NCI-H526 treated with DMSO at 0.1 percent for 48 hours (cell line): ENCODE data around the gene BRF1.

Experiments used
- DNase-seq: peaks from one replicate; lab custom pipeline; 2025; lab: John Stamatoyannopoulos, UW

BRF1 gene

DNA sequence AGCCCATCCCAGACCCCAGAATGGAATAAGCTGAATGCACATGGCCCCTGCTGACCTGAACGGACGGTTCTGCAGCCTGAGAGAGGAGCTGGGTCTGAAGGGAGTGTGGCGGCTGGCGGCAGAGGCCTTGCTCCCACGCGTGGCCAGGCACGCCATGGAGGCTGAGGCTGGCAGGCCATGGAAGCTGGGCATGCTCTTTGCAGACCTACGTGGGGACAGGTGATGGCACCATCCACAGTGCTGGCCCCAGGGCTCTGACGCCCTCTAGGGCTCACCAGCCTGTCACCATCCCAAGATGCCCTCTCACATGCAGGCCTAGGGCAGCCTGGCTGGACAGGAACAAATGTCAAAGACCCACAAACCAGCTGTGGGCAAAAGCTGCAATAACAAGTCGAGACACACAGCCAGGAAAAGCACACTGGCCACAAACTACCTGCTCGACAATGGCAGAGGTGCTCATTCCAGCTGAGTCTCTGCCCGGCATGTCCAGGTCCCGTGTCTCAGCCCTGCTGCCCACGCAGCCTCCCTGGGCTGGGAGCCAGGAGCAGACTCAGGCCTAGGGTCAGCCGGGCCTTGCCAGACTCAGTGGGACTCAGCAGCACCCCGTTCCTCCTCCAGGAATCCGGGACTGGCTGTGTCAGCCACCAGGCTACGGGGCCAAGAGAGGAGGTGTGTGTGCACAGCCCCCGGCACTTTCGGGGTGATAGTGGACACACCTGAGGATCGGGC lies 32.8 kb downstream of the BRF1 start:
- no peak for DNase-seq

DNA sequence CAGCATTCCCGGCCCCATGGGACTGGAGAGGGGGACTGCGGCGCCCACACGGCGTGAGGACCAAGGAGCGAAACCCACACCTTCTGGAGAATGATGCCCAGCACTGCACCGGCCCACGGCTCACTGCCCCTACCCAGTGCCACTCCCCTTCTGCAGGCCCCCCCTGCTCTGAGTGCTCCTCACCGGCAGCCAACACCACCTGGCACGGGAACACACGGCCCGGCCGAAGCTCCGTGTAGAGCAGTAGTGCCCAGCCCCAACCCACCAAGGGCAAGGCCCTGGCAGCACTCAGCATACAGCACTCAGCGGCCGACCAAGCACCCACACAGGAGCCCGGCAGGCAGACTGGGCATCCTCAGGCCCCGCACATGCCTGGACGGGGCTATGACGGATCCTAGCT lies 39.0 kb downstream of the BRF1 start:
- no peak for DNase-seq

DNA sequence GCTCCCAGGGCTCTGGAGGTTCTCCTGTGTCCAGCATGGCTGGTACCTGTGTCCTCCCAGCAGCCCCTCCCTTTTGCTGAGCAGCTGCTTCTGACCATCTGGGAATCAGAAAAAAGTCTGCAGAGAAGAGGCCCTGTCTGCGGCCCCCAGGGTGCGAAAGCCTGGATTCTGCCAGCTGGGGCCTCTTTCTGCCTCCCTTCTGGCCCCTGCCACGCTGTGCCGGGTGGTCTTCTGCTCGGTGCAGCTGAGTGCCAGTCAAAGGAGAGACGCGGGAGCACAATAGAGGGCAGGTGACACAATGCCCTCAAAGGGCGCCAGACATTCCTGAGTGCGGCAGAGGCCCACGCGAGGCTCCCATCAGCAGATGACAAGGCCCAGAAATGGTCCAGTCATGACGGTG lies 39.8 kb downstream of the BRF1 start:
- no peak for DNase-seq

DNA sequence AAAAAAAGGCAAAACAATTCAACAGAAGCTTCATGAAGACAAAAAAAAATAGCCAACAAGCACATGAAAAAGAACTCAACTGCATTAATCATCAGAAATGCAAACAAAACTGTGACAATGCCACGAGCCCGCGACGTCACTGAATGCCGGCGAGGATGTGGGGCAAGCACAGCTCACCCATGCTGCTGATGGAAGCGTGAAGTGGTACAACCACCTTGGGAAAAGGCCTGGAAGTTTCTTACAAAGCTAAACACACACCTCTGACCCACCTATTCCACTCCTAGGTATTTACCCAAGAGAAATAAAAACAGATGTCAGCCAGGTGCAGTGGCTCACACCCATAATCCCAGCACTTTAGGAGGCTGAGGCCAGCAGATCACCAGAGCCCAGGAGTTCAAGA lies 42.0 kb downstream of the BRF1 start:
- no peak for DNase-seq

DNA sequence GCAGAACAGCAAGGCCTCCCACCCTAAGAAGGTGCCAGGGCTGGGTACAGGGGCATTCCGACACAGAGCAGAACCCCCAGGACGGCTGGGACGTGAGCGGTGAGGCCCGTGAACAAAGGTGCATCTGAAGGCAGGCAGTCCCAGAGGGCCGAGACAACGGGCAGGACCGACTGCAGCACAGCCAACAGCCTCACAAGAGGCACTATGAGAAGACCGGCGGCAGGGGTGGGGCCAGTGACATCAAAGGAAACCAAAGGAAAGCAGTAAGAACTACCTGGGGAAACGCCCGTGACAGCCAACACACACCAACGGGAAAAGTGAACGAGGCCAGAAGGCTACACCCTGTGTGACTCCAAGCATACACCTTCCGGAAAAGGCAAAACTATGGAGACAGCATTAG lies 43.3 kb downstream of the BRF1 start:
- DNase-seq: no peak

DNA sequence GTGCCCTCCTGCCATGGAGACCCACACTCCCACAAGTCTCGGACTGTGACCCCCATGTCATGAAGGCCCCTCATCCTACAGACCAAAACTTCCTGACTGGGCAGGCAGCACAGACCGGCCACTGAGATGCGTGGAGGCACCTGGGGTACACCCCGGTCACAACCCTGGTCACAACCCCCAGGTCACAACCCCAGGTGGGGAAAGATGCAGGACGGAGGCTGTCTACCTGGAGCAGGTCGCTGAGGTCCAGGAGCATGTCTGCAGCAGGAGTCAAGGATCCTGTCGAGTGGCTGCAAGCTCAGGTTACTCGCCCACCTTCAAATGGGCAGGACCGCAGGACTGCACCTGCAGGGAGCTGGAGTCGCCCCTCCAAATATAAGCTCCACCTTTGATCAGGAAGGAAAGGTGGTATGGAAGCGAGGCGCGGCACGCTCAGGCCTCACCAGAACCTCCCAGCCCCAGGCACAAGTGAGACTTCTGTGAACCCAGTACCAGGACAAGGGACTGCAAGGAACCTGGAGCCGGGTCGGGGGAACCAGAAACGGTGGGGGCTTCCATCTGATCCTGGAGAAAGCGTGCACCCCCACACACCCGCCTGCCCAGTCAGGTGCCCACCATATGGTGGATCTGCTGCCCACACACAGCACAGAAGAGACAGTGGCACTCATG lies 44.4 kb downstream of the BRF1 start:
- DNase-seq: no peak

DNA sequence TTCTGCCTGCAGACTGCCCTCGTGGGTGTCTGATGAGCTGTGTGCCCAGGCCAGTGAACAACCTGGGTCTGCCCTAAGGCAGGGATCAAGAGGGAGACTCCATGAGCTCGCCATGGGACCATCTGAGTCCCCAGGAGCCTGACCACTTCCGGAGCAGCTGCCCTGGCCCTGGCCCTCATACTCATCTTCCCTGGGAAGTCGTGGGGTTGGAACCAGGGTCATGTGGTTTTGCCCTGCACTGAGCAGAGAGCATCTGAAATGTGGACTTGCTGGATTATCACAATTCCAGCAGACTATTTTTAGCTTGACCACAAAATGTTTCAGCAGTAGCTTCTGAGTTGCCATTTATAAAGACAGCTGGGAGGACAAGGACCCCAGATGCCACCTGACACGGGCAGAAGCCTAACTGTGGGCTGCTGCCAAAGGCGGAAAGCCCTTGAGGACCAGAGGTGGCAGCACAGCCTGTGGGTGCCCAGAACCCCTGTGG lies 45.7 kb downstream of the BRF1 start:
- DNase-seq: no peak

DNA sequence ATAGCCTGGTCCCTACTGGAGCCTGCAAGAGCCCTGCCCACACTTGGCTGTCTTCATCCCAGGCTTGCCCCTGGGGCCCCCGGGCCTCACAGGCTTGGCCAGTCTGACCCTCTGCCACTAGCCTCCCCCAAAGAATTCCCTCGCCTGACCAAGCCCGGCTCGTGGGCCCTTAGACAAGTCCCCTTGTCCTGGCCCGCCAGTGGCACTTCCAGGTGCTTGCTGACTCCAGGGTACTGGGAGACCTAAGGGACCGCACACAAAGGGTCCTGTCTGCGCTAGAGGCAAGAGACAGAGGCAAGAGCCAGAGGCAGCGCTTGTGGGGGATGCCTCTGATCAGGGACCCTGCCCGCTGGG lies 47.5 kb downstream of the BRF1 start:
- DNase-seq: no peak

DNA sequence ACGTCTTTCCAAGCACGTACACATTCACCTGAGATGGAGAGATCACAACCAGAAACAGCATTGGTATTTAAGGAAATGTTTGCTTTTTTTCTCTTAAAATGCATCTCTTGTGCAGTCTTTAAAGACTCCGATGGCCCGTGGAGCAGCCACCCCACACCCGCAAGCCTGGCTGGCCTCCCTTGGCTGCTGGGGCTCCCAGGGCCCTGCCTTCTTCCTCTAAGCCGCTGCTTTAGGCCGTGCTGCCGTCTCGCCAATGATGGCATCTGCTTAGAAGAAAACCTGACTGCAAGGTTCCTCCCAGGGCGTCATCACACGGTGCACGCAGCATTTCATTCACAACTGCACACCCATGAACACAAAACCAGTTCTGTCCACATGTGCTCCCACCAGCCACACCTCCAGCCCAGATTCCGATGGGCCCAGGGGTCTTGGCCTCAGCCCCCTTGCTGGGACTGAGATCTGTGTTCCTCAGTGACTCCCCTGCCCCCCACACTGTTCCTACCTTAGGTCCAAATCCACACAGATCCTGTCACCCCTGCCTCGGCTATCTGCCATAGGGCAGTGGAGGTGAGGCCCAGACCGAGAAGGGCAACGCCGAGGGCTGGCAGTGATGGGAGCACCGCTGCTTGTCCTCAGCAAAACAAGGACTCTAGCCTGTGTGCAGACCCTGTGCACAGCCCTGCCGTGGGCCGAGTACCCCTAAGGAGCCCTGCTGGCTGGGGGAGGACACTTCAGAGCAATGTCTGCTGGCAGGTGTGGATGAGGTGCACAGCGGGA lies 48.1 kb downstream of the BRF1 start:
- DNase-seq: no peak

DNA sequence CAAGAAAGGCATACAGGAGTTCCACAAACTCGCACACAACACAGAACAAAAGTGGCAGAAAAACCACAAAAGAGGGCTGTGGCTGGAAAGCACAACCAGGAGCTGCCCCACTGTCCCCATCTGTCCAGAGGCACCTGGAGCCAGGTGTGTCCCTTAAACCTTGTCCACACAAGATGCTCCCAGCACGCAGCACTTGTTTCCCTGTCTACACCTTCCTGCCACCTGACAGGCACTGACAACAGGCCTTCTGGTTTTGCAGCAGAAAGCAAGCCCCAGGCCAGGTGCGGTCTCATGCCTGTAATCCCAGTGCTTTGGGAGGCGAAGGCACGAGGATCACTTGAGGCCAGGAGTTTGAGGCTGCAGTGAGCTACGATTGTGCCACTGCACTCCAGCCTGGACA lies 48.9 kb downstream of the BRF1 start:
- DNase-seq: no peak

DNA sequence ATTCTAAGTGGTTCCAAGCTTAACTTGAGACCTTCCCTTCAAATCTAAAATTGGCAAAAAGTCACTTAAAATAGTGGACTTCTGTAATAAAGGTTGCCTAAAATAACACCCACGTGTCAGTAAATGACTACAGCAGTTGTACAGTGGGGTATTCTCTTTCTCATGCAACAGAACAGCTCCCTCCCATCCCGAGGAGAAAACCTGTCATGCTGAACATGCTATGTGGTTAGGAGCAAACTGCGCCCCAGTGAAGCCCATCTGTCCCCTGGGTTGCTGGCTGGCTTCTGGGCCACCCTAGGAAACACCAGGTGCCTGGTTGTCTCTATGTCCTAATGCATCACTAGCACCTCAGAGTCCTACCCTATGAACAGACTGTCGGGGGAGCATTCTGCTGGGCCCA lies 49.8 kb downstream of the BRF1 start:
- no peak for DNase-seq

DNA sequence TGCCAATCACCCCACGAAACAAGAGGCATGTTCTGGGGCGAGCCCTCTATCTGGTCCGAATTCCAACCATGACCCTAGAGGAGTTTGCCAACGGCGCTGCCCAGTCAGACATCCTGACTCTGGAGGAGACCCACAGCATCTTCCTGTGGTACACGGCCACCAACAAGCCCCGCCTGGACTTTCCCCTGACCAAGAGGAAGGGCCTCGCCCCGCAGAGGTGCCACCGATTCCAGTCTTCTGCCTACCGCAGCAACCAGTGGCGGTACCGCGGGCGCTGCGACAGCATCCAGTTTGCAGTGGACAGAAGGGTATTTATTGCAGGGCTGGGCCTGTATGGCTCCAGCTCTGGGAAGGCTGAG lies 50.8 kb downstream of the BRF1 start:
- no peak for DNase-seq

DNA sequence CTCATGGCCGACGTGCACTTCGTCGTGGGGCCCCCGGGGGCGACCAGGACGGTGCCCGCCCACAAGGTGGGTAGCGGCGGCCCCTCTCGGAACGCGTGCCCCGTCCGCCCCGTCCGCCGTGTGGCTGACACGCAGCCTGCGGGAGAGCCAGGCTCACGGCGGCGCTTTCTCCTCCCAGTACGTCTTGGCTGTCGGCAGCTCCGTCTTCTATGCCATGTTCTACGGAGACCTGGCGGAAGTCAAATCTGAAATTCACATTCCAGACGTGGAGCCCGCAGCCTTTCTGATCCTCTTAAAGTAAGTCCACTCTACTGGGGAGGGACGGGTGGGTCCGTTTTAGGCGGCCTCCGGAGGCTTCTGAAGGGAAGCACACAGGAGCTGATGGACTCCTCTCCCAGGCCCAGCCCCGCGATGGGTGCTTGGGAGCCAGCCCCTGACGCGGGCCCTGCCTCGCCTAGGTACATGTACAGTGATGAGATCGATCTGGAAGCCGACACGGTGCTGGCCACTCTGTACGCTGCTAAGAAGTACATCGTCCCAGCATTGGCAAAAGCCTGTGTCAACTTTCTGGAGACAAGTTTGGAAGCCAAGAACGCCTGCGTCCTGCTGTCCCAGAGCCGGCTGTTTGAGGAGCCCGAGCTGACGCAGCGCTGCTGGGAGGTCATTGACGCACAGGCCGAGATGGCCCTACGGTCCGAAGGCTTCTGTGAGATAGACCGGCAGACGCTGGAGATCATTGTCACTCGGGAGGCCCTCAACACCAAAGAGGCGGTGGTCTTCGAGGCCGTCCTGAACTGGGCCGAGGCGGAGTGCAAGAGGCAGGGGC lies 51.4 kb downstream of the BRF1 start:
- no peak for DNase-seq

DNA sequence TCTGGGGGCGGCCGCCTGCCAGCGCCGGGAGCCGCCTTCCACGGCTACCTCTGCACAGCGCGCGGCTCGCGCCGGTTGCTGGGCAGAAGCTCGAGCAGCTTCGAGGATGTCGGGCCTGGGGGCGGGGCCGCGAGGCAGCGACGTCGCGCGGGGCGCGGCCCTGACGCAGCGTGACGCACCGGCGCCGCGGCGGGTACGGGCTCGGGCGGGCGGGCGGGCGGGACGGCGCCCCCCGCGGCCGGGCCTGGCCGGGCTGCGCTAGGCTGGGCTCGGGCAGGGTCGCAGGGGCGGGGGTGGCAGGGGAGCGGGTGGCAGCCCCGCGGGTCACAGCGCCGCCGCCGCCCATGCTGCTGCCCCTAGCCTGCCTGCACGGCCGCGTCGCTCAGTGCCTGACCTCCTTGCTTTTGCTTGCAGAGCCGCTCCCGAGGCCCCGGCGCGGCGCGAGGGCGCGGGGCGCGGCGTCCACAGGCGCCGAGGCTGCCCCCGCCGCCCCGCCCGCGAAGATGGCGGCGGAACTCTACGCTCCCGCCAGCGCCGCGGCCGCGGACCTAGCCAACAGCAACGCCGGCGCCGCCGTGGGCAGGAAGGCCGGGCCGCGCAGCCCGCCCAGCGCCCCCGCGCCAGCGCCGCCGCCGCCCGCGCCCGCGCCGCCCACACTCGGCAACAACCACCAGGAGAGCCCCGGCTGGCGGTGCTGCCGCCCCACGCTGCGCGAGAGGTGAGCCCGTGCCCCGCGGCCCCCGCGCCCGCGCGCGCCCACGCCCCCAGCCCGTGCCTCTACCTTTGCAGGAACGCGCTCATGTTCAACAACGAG lies 52.2 kb downstream of the BRF1 start, which contains the start of gene BTBD6:
TSS of gene BTBD6 (plus strand) at position 166 of the 814 bp plus-strand sequence. CDS start at position 345, 179 bp downstream.
- DNase-seq: peak; percentile 84

DNA sequence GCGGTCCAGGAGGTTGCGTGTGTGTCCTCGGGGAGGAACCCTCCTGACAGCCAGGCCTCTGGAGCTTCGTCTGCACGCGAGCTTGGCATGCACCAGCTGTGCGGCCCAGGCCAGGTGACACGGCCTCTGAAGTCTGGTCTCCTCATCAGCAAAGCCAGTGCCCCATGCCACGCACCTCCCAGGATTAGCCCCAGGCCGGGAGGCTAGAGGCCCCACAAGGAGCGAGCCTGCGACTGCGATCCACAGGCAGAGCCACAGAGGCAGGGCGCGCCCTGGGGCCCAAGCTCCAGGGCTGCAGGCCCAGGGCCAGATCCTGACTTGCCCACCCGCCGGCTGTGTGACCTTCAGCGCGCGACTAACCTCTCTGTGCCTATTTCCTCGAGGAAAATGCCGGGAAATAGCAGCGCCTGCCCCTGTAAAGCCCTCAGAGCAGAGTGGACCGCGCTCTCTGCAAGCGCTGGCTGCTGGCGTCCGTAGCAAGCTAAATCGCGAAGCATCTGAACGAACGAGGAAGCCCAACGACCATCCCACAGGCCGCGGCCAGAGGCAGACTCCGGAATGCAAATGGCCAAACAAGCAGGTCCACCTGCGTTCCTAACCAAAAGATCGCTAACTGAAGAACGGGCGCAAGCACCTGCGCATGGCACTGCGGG lies 53.0 kb downstream of the BRF1 start:
- no peak for DNase-seq

DNA sequence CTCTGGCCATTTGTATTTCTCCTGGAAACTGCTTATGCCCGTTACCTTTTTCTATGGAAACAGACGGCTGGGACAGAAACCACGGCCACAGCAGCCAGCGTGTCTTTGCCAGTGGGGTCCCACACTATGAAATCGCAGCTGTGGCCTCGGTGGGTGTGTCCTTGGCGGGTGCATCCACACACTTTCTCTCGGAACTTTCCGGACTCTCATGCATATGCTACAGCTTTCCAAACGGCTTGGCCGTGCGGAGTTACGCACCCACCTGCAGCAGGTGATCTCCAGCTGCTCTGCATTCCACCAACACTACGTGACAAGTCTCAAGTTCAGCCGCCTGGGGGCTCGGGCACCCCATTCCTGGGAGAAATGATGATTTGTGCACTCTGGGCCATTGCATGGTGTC lies 53.8 kb downstream of the BRF1 start:
- no peak for DNase-seq

DNA sequence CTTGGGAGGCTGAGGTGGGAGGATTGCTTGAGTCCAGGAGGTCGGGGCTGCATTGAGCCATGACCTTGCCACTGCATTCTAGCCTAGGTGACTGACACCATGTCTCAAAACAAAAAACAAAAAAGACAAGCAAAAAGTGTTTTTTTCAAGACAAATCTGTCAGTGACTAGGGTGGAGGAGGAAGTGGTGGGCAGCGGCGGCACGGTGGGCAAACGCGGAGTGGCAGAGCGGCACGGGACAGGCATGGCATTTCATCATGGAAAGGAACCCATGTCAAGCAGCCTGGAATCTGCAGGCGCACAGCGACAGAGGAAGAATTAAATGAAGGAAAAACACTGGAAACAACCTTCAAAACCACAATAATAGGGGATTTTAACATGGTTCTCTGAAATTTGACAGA lies 56.5 kb downstream of the BRF1 start:
- DNase-seq: no peak

DNA sequence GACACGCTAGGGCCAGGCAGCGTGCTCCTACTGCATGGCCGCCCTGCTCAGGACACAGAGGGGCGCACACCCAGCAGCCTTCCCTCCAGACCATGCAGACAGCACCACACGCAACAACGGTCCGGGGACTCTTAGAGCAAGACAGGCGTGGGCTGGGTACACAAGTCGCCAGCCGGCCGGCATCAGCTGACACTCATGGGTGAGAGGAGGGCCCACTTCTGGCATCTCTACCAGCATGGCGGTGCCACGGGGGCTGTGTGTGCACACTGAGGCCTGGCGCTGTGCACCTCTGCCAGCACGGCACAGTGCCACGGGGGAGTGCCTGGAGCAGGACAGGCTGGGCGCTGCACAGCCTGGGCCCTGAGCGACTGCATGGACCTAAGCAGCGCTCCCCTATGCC lies 59.2 kb downstream of the BRF1 start:
- no peak for DNase-seq

DNA sequence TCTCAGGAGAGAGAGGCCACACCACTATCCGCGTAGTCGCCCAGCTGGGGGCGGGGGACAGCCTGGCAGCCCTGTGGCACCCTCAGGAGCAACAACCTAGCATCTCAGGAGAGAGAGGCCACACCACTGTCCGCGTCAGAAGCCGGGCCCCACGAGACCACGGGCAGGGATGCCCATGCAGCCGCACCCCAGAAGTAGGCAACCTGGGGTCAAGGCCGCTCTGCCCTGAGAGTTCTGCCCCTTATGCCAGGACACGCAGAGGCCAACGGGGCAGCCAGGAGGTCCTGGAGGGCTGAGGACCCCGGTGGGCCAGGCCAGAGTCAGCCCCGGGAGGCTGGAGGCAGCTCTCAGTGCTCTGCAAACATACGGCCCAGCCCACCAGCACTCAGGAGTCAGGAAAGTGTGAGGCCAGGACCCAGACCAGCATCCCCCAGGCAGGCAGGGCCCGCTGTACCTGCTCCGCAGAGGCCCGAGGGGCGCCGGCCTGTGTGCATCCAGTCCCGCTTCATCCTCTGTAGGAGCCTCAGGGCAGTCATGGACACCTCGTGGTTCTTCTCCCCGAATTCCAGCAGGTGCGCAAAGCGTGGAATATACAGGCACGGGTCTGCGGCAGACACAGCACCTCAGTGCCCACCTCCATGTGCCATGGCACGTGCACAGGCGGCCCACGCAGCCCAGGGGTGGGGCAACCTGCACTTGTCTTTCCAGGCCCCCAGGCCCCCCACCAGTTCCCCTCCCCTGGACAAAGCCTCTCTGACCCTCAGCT lies 59.8 kb downstream of the BRF1 start:
- no peak for DNase-seq

DNA sequence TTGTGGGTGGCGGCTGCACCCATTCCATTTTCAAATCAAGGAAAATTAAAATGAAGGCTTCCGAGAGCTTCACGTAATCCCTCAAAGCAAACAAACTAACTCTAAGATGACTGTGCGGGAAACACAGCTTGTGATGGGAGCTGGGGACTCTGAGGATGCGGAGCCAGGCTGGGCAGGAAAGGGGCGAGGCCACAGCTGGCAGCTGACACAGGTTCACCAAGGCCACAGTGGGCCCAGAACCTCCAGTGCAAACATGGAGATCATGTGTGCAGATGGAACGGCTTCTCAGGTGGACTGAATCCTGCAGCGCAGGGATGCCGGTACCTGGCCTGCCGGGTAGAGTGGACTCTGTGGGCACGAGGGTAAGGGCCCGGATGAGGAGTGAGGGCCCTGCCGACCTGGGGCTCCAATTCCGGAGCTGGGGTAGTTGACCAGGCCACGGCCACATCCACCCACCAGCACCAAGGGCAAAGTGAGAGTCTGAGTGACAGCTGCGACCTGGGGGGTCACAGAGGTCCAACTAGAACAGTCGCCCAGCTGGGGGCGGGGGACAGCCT lies 71.6 kb downstream of the BRF1 start:
- no peak for DNase-seq
